Right lobe of liver (tissue), 6 donors: ENCODE data around the gene NDUFAF3. TPM values are rescaled to one million over a fixed set of nuclear protein-coding genes. Genes with fewer than 3 reads are reported as not detected.
A peak's percentile ranks its signal among the peaks of the same experiment; 100 is the strongest.

ENCODE experiments used
- ATAC-seq, 4 donors: fragments of 200-7000 bp; cut with Tn5 transposase; one replicate each; pipeline ENCODE4 v1.9.1; 2020; ENCODE audit warnings: mild to moderate bottlenecking in 4 of 4, moderate library complexity in 4 of 4
- DNase-seq, 3 donors: peaks; one replicate each; pipeline ENCODE4 v3.0.0-alpha.2; 2020
- H3K27ac ChIP-seq, 3 donors: fragments of 200-600 bp; one replicate each; pipeline ENCODE4 v1.8.0; 2022
- H3K27me3 ChIP-seq, 2 donors: fragments of 200-600 bp; one replicate each; pipeline ENCODE4 v1.8.0; 2022
- H3K36me3 ChIP-seq, 4 donors: fragments of 200-600 bp; sonication (generic) in 1 of 4; one replicate each; pipeline versions ENCODE4 v1.5.1 to v1.8.0; 2017 to 2022; ENCODE audit warnings: control low read depth in 1 of 4
- H3K4me1 ChIP-seq, 4 donors: fragments of 200-600 bp; sonication (generic) in 1 of 4; one replicate each; pipeline versions ENCODE4 v1.5.1 to v1.8.0; 2017 to 2022; ENCODE audit warnings: control low read depth in 1 of 4
- H3K4me3 ChIP-seq, 3 donors: fragments of 200-600 bp; one replicate each; pipeline ENCODE4 v1.8.0; 2022
- H3K9me3 ChIP-seq, 4 donors: fragments of 200-600 bp; sonication (generic) in 1 of 4; one replicate each; pipeline versions ENCODE4 v1.5.1 to v1.8.0; 2017 to 2022; ENCODE audit warnings: control low read depth in 1 of 4
- POLR2A ChIP-seq: fragments of 450-650 bp; IDR thresholded peaks from one replicate; pipeline ENCODE4 v1.6.1; 2017; ENCODE audit warnings: antibody characterized with exemption, mild to moderate bottlenecking
- WGBS: methylation state at CpG from one replicate; pipeline ENCODE4 v1.1.6; 2018; ENCODE audit warnings: low coverage, low lambda C conversion rate; ENCODE audit not compliant: insufficient coverage; ENCODE audit errors: missing lambda C conversion rate; 5-methylcytosine and 5-hydroxymethylcytosine counted together
- intact Hi-C, 2 donors: fragments of 100-400 bp; cut with DNase I; formaldehyde crosslinking; loops; one replicate each; pipeline versions ENCODE4 v1.11.2 to v1.14.1; 2022
- total RNA-seq, 6 experiments: library from RNA; depleted of rRNA in 2 of 6; stranded (reverse); fragments of >200 nt in 2 of 6; fragmentation: NEBNext Ultra II Directional in 3 of 6; extraction: Animal tissue kit (Norgen Biotek cat#: 25700) in 3 of 6; gene quantifications; one replicate each; pipeline versions ENCODE4 v1.1.0 to v1.2.4, GENCODE V29; 2016 to 2023
- TF ChIP-seq, protein P1 (sequence below), 4 donors: fragments of 200-600 bp in 3 of 4; fragments of 450-650 bp in 1 of 4; IDR thresholded peaks; one replicate each; pipeline versions ENCODE4 v1.5.1 to v1.8.0; 2016 to 2022; ENCODE audit warnings: antibody characterized with exemption in 4 of 4, mild to moderate bottlenecking in 2 of 4
- donor health status: DM: no; HTN: yes; CAD: no.
- donor health status: DM: no; HTN: no; CAD: no.
- donor health status: DM: no; HTN: no; CAD: no.
- donor health status: DM: no; HTN: yes; CAD: no.
- donor health status: DM: no; HTN: yes; CAD: no.

NDUFAF3 gene
- total RNA-seq, 6 experiments from 2014 or later: 39.2 to 100 (median 44.8) TPM

DNA sequence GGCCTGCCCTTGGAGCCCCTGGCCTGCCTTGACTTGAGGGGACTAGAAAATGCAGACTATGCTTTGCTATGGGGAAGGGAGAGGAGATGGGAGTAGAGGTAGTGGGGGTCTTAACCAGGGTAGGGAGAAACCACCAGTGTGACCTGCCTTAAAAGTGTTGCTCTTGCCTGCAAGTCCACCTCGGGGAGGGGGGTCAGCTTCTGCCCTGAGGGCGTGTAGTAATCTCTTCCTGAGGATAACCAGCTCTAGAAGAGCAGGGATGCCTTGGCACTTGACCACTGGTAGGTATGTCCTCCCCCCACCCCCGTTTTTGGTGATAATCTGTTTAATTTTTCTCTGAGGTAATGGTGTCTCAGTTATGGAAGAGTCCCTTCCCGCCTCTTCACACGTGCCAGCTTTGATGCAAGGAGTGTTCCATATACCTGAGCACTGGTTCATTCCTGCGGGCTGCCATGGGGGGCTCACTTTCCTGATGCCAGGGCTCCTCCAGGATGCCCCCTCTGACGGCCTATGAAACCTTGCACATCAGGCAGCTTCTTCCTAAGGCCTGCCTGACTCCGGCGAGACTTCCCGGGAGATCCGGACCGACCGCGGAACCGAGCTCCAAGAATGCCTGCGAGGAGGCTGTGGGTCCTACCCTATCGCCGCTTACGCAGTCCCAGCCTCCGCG lies 32.7 kb upstream of the NDUFAF3 start:
- H3K27ac ChIP-seq: peak overlapping the region; percentile 60 to 75 (median 65)
- TF ChIP-seq, protein P1, sequence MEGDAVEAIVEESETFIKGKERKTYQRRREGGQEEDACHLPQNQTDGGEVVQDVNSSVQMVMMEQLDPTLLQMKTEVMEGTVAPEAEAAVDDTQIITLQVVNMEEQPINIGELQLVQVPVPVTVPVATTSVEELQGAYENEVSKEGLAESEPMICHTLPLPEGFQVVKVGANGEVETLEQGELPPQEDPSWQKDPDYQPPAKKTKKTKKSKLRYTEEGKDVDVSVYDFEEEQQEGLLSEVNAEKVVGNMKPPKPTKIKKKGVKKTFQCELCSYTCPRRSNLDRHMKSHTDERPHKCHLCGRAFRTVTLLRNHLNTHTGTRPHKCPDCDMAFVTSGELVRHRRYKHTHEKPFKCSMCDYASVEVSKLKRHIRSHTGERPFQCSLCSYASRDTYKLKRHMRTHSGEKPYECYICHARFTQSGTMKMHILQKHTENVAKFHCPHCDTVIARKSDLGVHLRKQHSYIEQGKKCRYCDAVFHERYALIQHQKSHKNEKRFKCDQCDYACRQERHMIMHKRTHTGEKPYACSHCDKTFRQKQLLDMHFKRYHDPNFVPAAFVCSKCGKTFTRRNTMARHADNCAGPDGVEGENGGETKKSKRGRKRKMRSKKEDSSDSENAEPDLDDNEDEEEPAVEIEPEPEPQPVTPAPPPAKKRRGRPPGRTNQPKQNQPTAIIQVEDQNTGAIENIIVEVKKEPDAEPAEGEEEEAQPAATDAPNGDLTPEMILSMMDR (IDR thresholded peaks at IDR 0.05): no peak
- TF ChIP-seq POLR2A: peak; percentile 31
- ATAC-seq (no peak), DNase-seq (no peak)
- intact Hi-C loops: no loop called here
- no peaks in the 10 kb centered on the region for H3K27me3 ChIP-seq
- H3K36me3 ChIP-seq: peaks cover 0 to 8% (median 4%) of the 10 kb centered on the region in 4 donors
- no peaks in the 10 kb centered on the region for H3K9me3 ChIP-seq
- H3K4me3 ChIP-seq: peak overlapping the region; percentile 82 to 88 (median 87)
- peaks cover 0 to 20% (median 6%) of the 10 kb centered on the region in 4 donors for H3K4me1 ChIP-seq
- 6% methylated on average over 4 of the region's 21 CpGs for WGBS

GRCh38 chr3:48989796-48990635 lies 31.9 kb upstream of the NDUFAF3 start, which contains the start of gene P4HTM:
Gene P4HTM (plus strand): TSS chr3:48990241. CDS start chr3:48990257, 16 bp downstream.
- intact Hi-C loops: no loop called here
- Histone ChIP-seq H3K4me3 (peak within 1 kb of the TSS; percentile 82 to 88 (median 87)), H3K27ac (peak within 1 kb of the TSS; percentile 60 to 75 (median 65)), H3K36me3 (peaks cover 0 to 2% (median under 1%) of the 10 kb centered on the region in 4 donors), H3K27me3 (no peaks in the 10 kb centered on the region), H3K4me1 (peaks cover 0 to 20% (median 6%) of the 10 kb centered on the region in 4 donors), H3K9me3 (no peaks in the 10 kb centered on the region)
- WGBS: no CpG with 5 or more reads among the region's 91 CpGs
- TF ChIP-seq, protein P1 (IDR thresholded peaks at IDR 0.05): peak in 3 of 4 donors; percentile 21 to 35 (median 27)
- TF ChIP-seq POLR2A: peak; percentile 34
- DNase-seq: peak; percentile 73 to 81 (median 80)
- ATAC-seq: peak; percentile 76 to 89 (median 83)

- peak overlapping the region in 2 of 3 donors; percentile 65 to 75 for H3K27ac ChIP-seq
- no peak for DNase-seq
- no peaks in the 10 kb centered on the region for H3K27me3 ChIP-seq
- 16% methylated on average over 4 of the region's 40 CpGs for WGBS
- no peaks in the 10 kb centered on the region for H3K9me3 ChIP-seq
- no peak for TF ChIP-seq POLR2A
- TF ChIP-seq, protein P1 (IDR thresholded peaks at IDR 0.05): no peak
- intact Hi-C loops: no loop called here
- peak; percentile 2 to 11 (median 8) for ATAC-seq
- peak overlapping the region; percentile 82 to 88 (median 87) for H3K4me3 ChIP-seq
- no peaks in the 10 kb centered on the region for H3K36me3 ChIP-seq
- peaks cover 0 to 20% (median 6%) of the 10 kb centered on the region in 4 donors for H3K4me1 ChIP-seq
Measured at GRCh38 chr3:48990636-48991469, 31.1 kb upstream of the NDUFAF3 start.
